Kidney epithelial cell (primary cell): Measurements from ENCODE around the gene DUSP8. TPM values are rescaled to one million over a fixed set of nuclear protein-coding genes. Genes with fewer than 3 reads are reported as not detected.

Experiments
- DNase-seq: peaks from one replicate; pipeline ENCODE4 v3.0.0-alpha.2; 2010; ENCODE audit warnings: low read depth
- H3K27me3 ChIP-seq: 2 replicates; pipeline ENCODE4 v1.6.0; 2011; ENCODE audit warnings: low read length; ENCODE audit not compliant: control insufficient read depth, insufficient read depth
- H3K36me3 ChIP-seq: 2 replicates; pipeline ENCODE4 v1.5.1; 2011; ENCODE audit warnings: low read length; ENCODE audit not compliant: control insufficient read depth, insufficient read depth
- H3K4me3 ChIP-seq: 2 replicates; pipeline ENCODE4 v1.5.1; 2011; ENCODE audit warnings: low read depth, mild to moderate bottlenecking, control low read depth, low read length
- total RNA-seq: library from RNA; depleted of rRNA; stranded (reverse); fragments of >200 nt; gene quantifications from 2 replicates; pipeline ENCODE4 v1.2.3, GENCODE V29; 2015
- TF ChIP-seq, protein P1 (sequence below): IDR thresholded peaks from 2 replicates; pipeline ENCODE4 v1.5.1; 2011; ENCODE audit warnings: mild to moderate bottlenecking, moderate library complexity, low read length, control low read depth, inconsistent platforms; ENCODE audit not compliant: insufficient read depth, poor library complexity, severe bottlenecking

DUSP8 gene
- total RNA-seq, 1 donor from 2014 or later, result 7.6 TPM

DNA sequence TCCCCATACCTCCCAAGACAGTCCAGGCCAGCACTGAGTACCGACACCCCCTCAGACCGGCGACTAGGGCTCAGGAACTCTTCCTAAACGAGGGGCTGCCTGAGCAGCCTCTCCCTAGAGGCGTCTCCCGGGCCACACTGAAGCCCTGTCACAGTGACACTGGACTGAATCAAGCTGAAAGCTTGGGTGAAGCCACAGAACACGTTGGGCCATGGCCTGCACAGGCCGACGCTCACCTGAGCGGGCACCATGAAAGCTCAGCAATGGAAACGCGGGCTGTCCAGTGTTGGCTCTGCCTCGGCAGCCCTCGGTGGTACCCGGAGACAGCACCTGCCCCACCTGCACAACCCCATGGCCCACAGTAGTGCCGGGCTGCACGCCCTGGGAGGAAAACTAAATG is 42.8 kb downstream of the DUSP8 start:
- Histone ChIP-seq H3K4me3 (no peak overlapping the region), H3K36me3 (no peaks in the 10 kb centered on the region), H3K27me3 (no peaks in the 10 kb centered on the region)
- TF ChIP-seq, protein P1, sequence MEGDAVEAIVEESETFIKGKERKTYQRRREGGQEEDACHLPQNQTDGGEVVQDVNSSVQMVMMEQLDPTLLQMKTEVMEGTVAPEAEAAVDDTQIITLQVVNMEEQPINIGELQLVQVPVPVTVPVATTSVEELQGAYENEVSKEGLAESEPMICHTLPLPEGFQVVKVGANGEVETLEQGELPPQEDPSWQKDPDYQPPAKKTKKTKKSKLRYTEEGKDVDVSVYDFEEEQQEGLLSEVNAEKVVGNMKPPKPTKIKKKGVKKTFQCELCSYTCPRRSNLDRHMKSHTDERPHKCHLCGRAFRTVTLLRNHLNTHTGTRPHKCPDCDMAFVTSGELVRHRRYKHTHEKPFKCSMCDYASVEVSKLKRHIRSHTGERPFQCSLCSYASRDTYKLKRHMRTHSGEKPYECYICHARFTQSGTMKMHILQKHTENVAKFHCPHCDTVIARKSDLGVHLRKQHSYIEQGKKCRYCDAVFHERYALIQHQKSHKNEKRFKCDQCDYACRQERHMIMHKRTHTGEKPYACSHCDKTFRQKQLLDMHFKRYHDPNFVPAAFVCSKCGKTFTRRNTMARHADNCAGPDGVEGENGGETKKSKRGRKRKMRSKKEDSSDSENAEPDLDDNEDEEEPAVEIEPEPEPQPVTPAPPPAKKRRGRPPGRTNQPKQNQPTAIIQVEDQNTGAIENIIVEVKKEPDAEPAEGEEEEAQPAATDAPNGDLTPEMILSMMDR, result no peak
- no peak for DNase-seq

DNA sequence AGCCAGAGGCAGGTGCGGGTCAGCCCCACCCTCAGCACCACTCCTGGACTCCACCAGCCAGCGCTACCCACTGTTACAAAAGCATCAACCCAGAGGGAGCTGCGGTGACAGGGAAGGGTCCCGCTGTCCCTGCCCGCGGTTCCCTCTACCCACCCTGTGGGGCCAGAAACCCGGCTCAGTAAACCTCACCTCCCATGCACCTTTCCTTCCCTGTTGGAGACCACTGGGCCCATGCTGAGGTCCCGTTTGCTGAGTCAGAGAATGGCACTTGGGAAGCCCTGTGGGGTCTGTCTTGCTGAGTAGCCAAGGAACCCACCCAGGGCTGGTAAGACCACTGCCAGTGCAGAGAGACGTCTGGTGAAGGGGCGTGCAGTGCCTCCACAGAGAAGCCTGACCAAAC is 43.4 kb downstream of the DUSP8 start:
- no peak overlapping the region for H3K4me3 ChIP-seq
- no peak for DNase-seq
- no peaks in the 10 kb centered on the region for H3K27me3 ChIP-seq
- TF ChIP-seq, protein P1, result no peak
- H3K36me3 ChIP-seq, result no peaks in the 10 kb centered on the region

DNA sequence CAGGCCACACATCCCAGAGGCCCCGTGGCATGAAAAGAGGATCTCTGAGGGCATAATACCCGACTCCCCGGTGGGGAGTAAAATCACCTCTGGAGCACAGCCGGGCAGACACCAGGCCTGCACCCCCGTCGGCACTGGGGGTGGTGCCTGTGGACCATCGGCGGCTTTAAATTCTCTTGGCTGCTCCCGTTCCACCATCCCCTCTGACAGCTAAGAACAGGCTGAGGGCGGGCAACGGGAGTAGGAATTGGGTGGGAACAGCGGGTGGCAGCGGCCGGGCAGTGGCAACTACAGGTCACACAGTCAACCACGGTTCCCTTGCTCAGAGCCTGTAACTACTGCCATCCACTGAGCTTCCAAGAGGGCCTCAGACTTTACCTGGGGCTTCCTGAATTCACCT is 45.3 kb downstream of the DUSP8 start:
- H3K4me3 ChIP-seq, result no peak overlapping the region
- H3K27me3 ChIP-seq, result no peaks in the 10 kb centered on the region
- TF ChIP-seq, protein P1, result no peak
- H3K36me3 ChIP-seq, result no peaks in the 10 kb centered on the region
- DNase-seq, result no peak

DNA sequence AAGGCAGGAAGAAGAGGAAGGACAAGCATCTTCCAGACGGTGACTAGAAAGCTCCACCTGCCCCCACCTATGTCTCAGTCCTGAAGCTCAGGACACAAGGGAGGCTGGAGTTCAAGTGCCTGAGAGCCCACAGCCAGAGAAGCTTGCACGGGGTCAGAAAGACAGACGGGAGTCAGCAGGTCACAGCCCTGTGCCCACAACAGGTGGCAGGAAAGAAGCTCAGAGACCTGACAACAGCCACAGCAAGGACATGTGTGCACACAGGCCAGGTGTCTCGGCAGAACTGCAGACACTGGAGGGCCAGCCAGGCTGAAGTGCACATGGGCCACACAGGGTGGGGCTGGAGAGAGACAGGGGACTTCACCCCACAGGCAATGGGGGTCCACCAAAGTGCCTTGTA is 48.3 kb downstream of the DUSP8 start:
- TF ChIP-seq, protein P1, result no peak
- no peaks in the 10 kb centered on the region for H3K36me3 ChIP-seq
- H3K4me3 ChIP-seq, result no peak overlapping the region
- DNase-seq, result no peak
- no peaks in the 10 kb centered on the region for H3K27me3 ChIP-seq

DNA sequence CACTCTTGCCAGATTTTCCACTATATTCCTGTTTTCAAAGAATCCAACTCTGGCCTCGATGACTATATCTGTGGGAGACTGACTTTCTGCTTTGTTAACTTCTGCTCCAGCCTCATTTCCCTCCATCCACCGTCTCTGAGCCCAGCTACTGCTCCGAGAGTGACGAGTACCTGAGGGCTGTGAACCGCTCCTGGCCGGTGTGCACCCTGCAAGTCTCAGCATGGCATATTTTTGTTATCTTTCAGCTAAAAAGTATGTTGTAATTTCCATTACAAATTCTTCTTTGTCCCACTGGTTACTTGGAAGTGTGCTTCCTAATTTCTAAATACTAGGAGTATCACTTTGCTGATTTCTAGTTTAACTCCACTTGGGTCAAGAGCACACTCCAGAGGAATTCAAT is 49.0 kb downstream of the DUSP8 start:
- no peaks in the 10 kb centered on the region for H3K36me3 ChIP-seq
- H3K4me3 ChIP-seq, result no peak overlapping the region
- DNase-seq, result no peak
- no peaks in the 10 kb centered on the region for H3K27me3 ChIP-seq
- TF ChIP-seq, protein P1, result no peak

DNA sequence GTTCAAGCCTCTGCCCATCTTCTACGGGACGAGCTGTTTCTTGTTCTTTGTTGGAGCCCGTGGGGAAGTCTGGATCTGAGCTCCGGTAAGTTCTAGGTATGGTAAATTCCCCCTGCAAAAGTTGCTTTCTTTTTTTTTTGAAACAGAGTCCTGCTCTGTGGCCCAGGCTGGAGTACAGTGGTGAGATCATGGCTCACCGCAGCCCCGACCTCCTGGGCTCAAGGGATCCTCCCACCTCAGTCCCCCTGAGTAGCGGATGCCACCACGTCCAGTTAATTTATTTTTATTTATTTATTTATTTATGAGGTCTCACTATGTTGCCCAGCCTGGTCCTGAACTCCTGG is 50.0 kb downstream of the DUSP8 start:
- DNase-seq, result no peak
- Histone ChIP-seq H3K4me3 (no peak overlapping the region), H3K36me3 (no peaks in the 10 kb centered on the region), H3K27me3 (no peaks in the 10 kb centered on the region)
- TF ChIP-seq, protein P1, result no peak
